H1 (cell line): ENCODE results near the gene TSPEAR. TPM values are rescaled to one million over a fixed set of nuclear protein-coding genes. Genes with fewer than 3 reads are reported as not detected.

Source experiments
- CTCF ChIA-PET: fragments of 300-600 bp; sonication (Branson Sonifier 250); formaldehyde crosslinking; loops from one replicate; lab custom pipeline; 2021; ENCODE audit not compliant: partially characterized antibody; lab: Charles Lee
- POLR2A ChIA-PET: fragments of 300-600 bp; sonication (Branson Sonifier 250); formaldehyde crosslinking; loops from one replicate; lab custom pipeline; 2021; ENCODE audit warnings: inconsistent platforms; ENCODE audit not compliant: partially characterized antibody; lab: Charles Lee
- DNase-seq, 2 experiments: peaks; one replicate each; pipeline versions ENCODE4 v3.0.0 to v3.0.0-alpha.2; 2010 to 2022; ENCODE audit warnings: low spot score in 2 of 2, low read depth in 1 of 2, mixed read lengths in 1 of 2
- FAIRE-seq: peaks from 2 replicates; lab custom pipeline; 2011; peaks lifted over from hg19 to GRCh38; lab: Jason Lieb, UNC
- H2AFZ ChIP-seq: 2 replicates; pipeline ENCODE4 v1.8.1; 2012; ENCODE audit warnings: low read length, inconsistent platforms
- H2AK5ac ChIP-seq: 2 replicates; pipeline ENCODE4 v1.6.1; 2013; ENCODE audit warnings: low read depth, low read length
- H2BK120ac ChIP-seq: replicated peaks from 2 replicates; pipeline ENCODE3; 2013; ENCODE audit warnings: low read depth, low read length, inconsistent platforms
- H2BK12ac ChIP-seq: 2 replicates; pipeline ENCODE4 v1.6.1; 2013; ENCODE audit warnings: low read depth, low read length
- H2BK15ac ChIP-seq: 2 replicates; pipeline ENCODE4 v1.6.1; 2013; ENCODE audit warnings: low read length
- H2BK20ac ChIP-seq: 2 replicates; pipeline ENCODE4 v1.6.1; 2013; ENCODE audit warnings: low read length
- H2BK5ac ChIP-seq: 2 replicates; pipeline ENCODE4 v1.6.1; 2013; ENCODE audit warnings: low read depth, low read length
- H3K14ac ChIP-seq: 2 replicates; pipeline ENCODE4 v1.6.1; 2013; ENCODE audit warnings: inconsistent platforms; ENCODE audit not compliant: insufficient read length
- H3K18ac ChIP-seq: 2 replicates; pipeline ENCODE4 v1.6.1; 2013; ENCODE audit warnings: low read length; ENCODE audit errors: extremely low read depth
- H3K23ac ChIP-seq: 2 replicates; pipeline ENCODE4 v1.6.1; 2013; ENCODE audit warnings: inconsistent platforms; ENCODE audit not compliant: insufficient read length
- H3K23me2 ChIP-seq: 2 replicates; pipeline ENCODE4 v1.6.1; 2013; ENCODE audit warnings: low read depth, low read length
- H3K27ac ChIP-seq: 2 replicates; pipeline ENCODE4 v1.6.1; 2011; ENCODE audit warnings: low read depth, low read length, inconsistent platforms
- H3K27me3 ChIP-seq, 4 experiments: replicated peaks in 1 of 4; 1 replicate in 1 of 4; 2 replicates in 3 of 4; pipeline versions ENCODE4 v1.6.1 to v1.8.1; 2011 to 2013; ENCODE audit warnings: low read length in 3 of 4, mild to moderate bottlenecking in 3 of 4, inconsistent platforms in 2 of 4, mixed read lengths in 2 of 4, moderate library complexity in 1 of 4; ENCODE audit not compliant: control insufficient read depth in 3 of 4, insufficient read depth in 3 of 4; ENCODE audit errors: extremely low read depth in 1 of 4
- H3K36me3 ChIP-seq, 4 experiments: 2 replicates each; pipeline versions ENCODE4 v1.6.1 to v1.8.1; 2011 to 2013; ENCODE audit warnings: mild to moderate bottlenecking in 4 of 4, low read length in 3 of 4, moderate library complexity in 2 of 4, control low read depth in 1 of 4, inconsistent platforms in 1 of 4; ENCODE audit not compliant: insufficient read depth in 4 of 4, control insufficient read depth in 2 of 4
- H3K4ac ChIP-seq: replicated peaks from 2 replicates; pipeline ENCODE3; 2013; ENCODE audit warnings: low read length, low read depth, mixed read lengths, inconsistent platforms; ENCODE audit not compliant: insufficient read length
- H3K4me1 ChIP-seq, 4 experiments: replicated peaks in 1 of 4; 1 replicate in 1 of 4; 2 replicates in 3 of 4; pipeline versions ENCODE4 v1.6.1 to v1.8.1; 2011 to 2013; ENCODE audit warnings: low read length in 3 of 4, inconsistent platforms in 2 of 4, mixed read lengths in 1 of 4; ENCODE audit not compliant: insufficient read depth in 4 of 4, control insufficient read depth in 3 of 4
- H3K4me2 ChIP-seq, 2 experiments: 2 replicates each; pipeline versions ENCODE4 v1.6.1 to v1.8.1; 2011 to 2013; ENCODE audit warnings: low read depth in 2 of 2, low read length in 2 of 2, control low read depth in 1 of 2, inconsistent platforms in 1 of 2, mild to moderate bottlenecking in 1 of 2; ENCODE audit not compliant: insufficient read depth in 1 of 2
- H3K4me3 ChIP-seq, 4 experiments: fragments of 200-600, 300-600 bp in 1 of 4; sonication (generic), shearing (Covaris generic), sonication (Bioruptor Twin) in 1 of 4; 2 replicates each; pipeline versions ENCODE4 v1.5.1 to v1.8.1; 2011 to 2016; ENCODE audit warnings: low read length in 4 of 4, low read depth in 3 of 4, control low read depth in 2 of 4, inconsistent platforms in 2 of 4, mild to moderate bottlenecking in 2 of 4, mixed read lengths in 1 of 4, moderate library complexity in 1 of 4; ENCODE audit not compliant: insufficient read depth in 2 of 4; ENCODE audit errors: extremely low read depth in 1 of 4
- H3K56ac ChIP-seq: replicated peaks from 2 replicates; pipeline ENCODE3; 2013; ENCODE audit warnings: low read depth, mild to moderate bottlenecking, mixed read lengths, low read length, inconsistent platforms; ENCODE audit not compliant: insufficient read length
- H3K79me1 ChIP-seq: 2 replicates; pipeline ENCODE4 v1.6.1; 2013; ENCODE audit warnings: low read depth, low read length, control low read depth
- H3K79me2 ChIP-seq, 2 experiments: 2 replicates each; pipeline versions ENCODE4 v1.6.1 to v1.8.1; 2012 to 2013; ENCODE audit warnings: low read length in 2 of 2, mild to moderate bottlenecking in 2 of 2, inconsistent platforms in 1 of 2; ENCODE audit not compliant: insufficient read depth in 2 of 2, control insufficient read depth in 1 of 2
- H3K9ac ChIP-seq, 4 experiments: replicated peaks in 1 of 4; 1 replicate in 1 of 4; 2 replicates in 3 of 4; pipeline versions ENCODE4 v1.6.1 to v1.8.1; 2011 to 2013; ENCODE audit warnings: low read depth in 3 of 4, low read length in 3 of 4, control low read depth in 2 of 4, mild to moderate bottlenecking in 2 of 4, moderate library complexity in 2 of 4, inconsistent platforms in 1 of 4; ENCODE audit errors: extremely low read depth in 1 of 4
- H3K9me3 ChIP-seq, 2 experiments: 2 replicates each; pipeline versions ENCODE4 v1.6.1 to v1.8.1; 2012 to 2013; ENCODE audit warnings: mild to moderate bottlenecking in 2 of 2, moderate library complexity in 2 of 2, control low read depth in 1 of 2, inconsistent platforms in 1 of 2, low read depth in 1 of 2, low read length in 1 of 2, mixed read lengths in 1 of 2; ENCODE audit not compliant: insufficient read depth in 2 of 2
- H4K20me1 ChIP-seq, 2 experiments: replicated peaks in 1 of 2; 2 replicates each; pipeline versions ENCODE3 to v1.8.1; 2011 to 2013; ENCODE audit warnings: inconsistent platforms in 2 of 2, low read length in 2 of 2, mild to moderate bottlenecking in 1 of 2; ENCODE audit not compliant: insufficient read depth in 2 of 2, control insufficient read depth in 1 of 2
- H4K5ac ChIP-seq: 2 replicates; pipeline ENCODE4 v1.6.1; 2013; ENCODE audit warnings: low read length, low read depth, mixed read lengths, inconsistent platforms; ENCODE audit not compliant: insufficient read length
- H4K8ac ChIP-seq: 2 replicates; pipeline ENCODE4 v1.8.0; 2013; ENCODE audit warnings: mild to moderate bottlenecking, moderate library complexity, low read length, inconsistent platforms; ENCODE audit not compliant: insufficient read depth; ENCODE audit errors: extremely low read depth
- H4K91ac ChIP-seq: replicated peaks from 2 replicates; pipeline ENCODE3; 2013; ENCODE audit warnings: low read length, mixed read lengths, inconsistent platforms; ENCODE audit not compliant: insufficient read length
- CBX5 ChIP-seq: fragments of 300-800, 300-1000 bp; sonication (generic); IDR thresholded peaks from 2 replicates; pipeline ENCODE4 v1.7.1; 2016; ENCODE audit warnings: antibody characterized with exemption, low read length, low read depth
- CHD2 ChIP-seq: IDR thresholded peaks from 2 replicates; pipeline ENCODE4 v1.6.1; 2012; ENCODE audit warnings: low read length, improper control_type of control experiment
- CREB1 ChIP-seq: IDR thresholded peaks from 2 replicates; pipeline ENCODE4 v1.6.1; 2012; ENCODE audit warnings: inconsistent platforms
- HDAC2 ChIP-seq, 2 experiments: fragments of 300-600 bp in 1 of 2; sonication (generic) in 1 of 2; IDR thresholded peaks; 2 replicates each; pipeline ENCODE4 v1.6.1; 2011 to 2012; ENCODE audit warnings: low read depth in 2 of 2, low read length in 2 of 2, mild to moderate bottlenecking in 2 of 2, moderate library complexity in 2 of 2, borderline replicate concordance in 1 of 2, inconsistent platforms in 1 of 2
- KDM1A ChIP-seq: fragments of 200-600, 300-600 bp; sonication (generic); IDR thresholded peaks from 2 replicates; pipeline ENCODE4 v1.7.1; 2016; ENCODE audit warnings: mild to moderate bottlenecking, low read length, borderline replicate concordance
- MAFK ChIP-seq: IDR thresholded peaks from 2 replicates; pipeline ENCODE4 v1.6.1; 2012; ENCODE audit warnings: low read depth, mild to moderate bottlenecking, improper control_type of control experiment, low read length
- SP2 ChIP-seq: IDR thresholded peaks from 2 replicates; pipeline ENCODE4 v1.6.1; 2012; ENCODE audit warnings: mild to moderate bottlenecking, low read length, inconsistent platforms
- SUZ12 ChIP-seq: fragments of 200-600 bp; sonication (generic); IDR thresholded peaks from 2 replicates; pipeline ENCODE4 v1.6.1; 2012; ENCODE audit warnings: mild to moderate bottlenecking, inconsistent platforms, low read length, moderate library complexity, mixed read lengths
- TAF1 ChIP-seq: IDR thresholded peaks from 2 replicates; pipeline ENCODE4 v1.6.1; 2011; ENCODE audit warnings: mild to moderate bottlenecking, low read depth, low read length
- TCF12 ChIP-seq: IDR thresholded peaks from 2 replicates; pipeline ENCODE4 v1.6.1; 2011; ENCODE audit warnings: low read depth, mild to moderate bottlenecking, low read length
- WGBS, 2 experiments: shearing (Covaris generic) in 1 of 2; methylation state at CpG; one replicate each; pipeline versions ENCODE4 v1.1.6 to v1.1.7; 2013 to 2015; ENCODE audit warnings: low lambda C conversion rate in 2 of 2, mixed read lengths in 2 of 2, inconsistent platforms in 1 of 2, low coverage in 1 of 2, missing lambda C conversion rate in 1 of 2; ENCODE audit not compliant: insufficient replicate concordance in 2 of 2, insufficient coverage in 1 of 2, insufficient read length in 1 of 2; ENCODE audit errors: extremely low coverage in 1 of 2, missing lambda C conversion rate in 1 of 2; 5-methylcytosine and 5-hydroxymethylcytosine counted together
- polyA plus RNA-seq, 7 experiments: library from polyadenylated mRNA; depleted of rRNA in 3 of 7; stranded (reverse) in 5 of 7; unstranded in 2 of 7; fragments of >200 nt in 5 of 7; fragments of 200-250 nt in 2 of 7; gene quantifications; 1 replicate in 5 of 7; 2 replicates in 1 of 7; 4 replicates in 1 of 7; pipeline versions ENCODE4 v1.2.1 to v1.2.3, GENCODE V29; 2011 to 2013; ENCODE audit warnings: missing spikeins in 2 of 7, mixed read lengths in 2 of 7
- total RNA-seq: library from RNA; stranded (reverse); fragmentation: NEBNext Ultra II Directional; extraction: Animal tissue kit (Norgen Biotek cat#: 25700); gene quantifications from 2 replicates; pipeline ENCODE4 v1.2.1, GENCODE V29; 2021

The TSPEAR gene
- total and polyA plus RNA-seq, 2 of the 8 experiments (the other 6 are each of a cell fraction or from before 2014, with no cell fraction given): 0.58 to 0.89 TPM

DNA sequence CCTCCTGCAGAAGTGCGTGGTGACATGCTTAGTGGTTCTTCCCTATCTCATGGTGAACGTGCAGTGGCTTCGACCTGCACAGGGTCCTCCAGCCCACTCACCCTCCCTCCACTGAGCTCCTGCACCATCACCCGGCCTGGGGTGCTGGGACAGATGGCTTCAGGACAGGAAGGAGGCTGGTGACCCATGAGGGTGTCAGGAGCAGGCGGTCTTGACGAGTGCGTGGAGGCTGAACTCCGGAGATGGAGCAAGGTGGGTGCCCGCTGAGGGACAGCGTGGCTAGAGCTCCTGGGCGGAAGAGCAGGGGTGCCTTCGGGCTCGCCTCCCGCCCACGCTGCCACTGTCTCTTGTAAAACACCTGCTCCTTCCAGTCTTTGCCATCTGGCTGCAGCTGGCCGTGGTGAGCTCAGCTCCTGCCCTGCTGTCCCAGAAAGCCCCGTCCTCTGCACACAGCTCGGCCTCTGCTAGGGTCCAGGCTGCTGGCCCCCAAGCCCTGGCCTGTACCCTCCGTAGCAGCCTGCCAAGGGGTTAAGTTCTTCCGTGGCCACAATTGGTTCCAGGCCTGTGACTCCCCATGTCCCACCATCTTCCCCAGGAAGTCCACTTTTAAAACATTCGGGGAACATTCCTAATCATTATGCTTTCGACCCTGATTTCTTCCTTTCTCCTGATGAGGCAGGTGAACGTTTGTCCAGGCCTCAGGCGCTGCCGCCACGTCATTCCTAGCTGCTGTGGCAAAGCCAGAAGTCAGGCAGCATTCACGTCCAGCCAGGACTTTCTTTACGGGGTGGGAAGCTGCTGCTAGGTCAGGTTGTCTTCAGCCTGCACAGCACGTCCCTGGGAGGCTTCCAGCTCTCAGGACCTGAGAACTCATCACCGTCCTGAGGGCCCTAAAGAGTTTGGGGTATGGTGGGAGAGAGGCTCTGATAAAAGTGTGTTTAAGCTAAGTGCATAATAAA lies 179.5 kb downstream of the TSPEAR start:
- Histone ChIP-seq H2BK5ac (peak overlapping the region; percentile 44; the same call in 1 of the 2 replicates), H3K14ac (no peak overlapping the region), H3K36me3 (no peaks in the 10 kb centered on the region), H3K27ac (no peak overlapping the region), H4K5ac (no peak overlapping the region), H3K9me3 (no peaks in the 10 kb centered on the region), H4K8ac (no peak overlapping the region; the same call in 1 of the 2 replicates), H3K4me2 (no peak overlapping the region), H2BK120ac (no peak overlapping the region), H3K27me3 (no peaks in the 10 kb centered on the region), H4K20me1 (peaks cover 0 to 2% of the 10 kb centered on the region in 2 experiments), H2AK5ac (peak overlapping the region; percentile 48; the same call in 1 of the 2 replicates), H3K4ac (no peak overlapping the region), H4K91ac (no peak overlapping the region), H3K9ac (no peak overlapping the region), H3K79me2 (no peaks in the 10 kb centered on the region), H2BK20ac (no peak overlapping the region), H3K23ac (no peak overlapping the region), H2BK15ac (no peak overlapping the region), H3K56ac (no peak overlapping the region), H3K18ac (no peak overlapping the region), H3K79me1 (no peaks in the 10 kb centered on the region), H3K4me3 (no peak overlapping the region), H3K4me1 (peaks cover 0 to 3% (median 0%) of the 10 kb centered on the region in 4 experiments; a peak in 1 of 7 replicates), H2AFZ (no peak overlapping the region), H2BK12ac (0 out of 2 replicates have a peak overlapping the region, but pooled peaks have one; percentile 39), H3K23me2 (peaks cover 4% of the 10 kb centered on the region; the same call in 1 of the 2 replicates)
- 93% methylated on average over 29 of the region's 30 CpGs; no CpG with 5 or more reads in 1 of the 2 experiments for WGBS, 2 experiments
- no peak for FAIRE-seq
- ChIA-PET CTCF (interaction anchor here (0.7 to 1.7 kb wide), 8 partner anchors 11 to 252 kb away, joined by 3 to 10 read pairs (median 4); no protein-coding TSS in a partner anchor), POLR2A (interaction anchor here (0.8 to 1.9 kb wide), 4 partner anchors 11 to 16 kb away, joined by 3 to 6 read pairs (median 3); no protein-coding TSS in a partner anchor)
- DNase-seq: no peak
- TF ChIP-seq TAF1: no peak
- TF ChIP-seq SUZ12: no peak
- TF ChIP-seq CREB1: no peak
- no peak for TF ChIP-seq MAFK
- TF ChIP-seq CBX5: no peak
- no peak for TF ChIP-seq KDM1A
- TF ChIP-seq HDAC2 (IDR thresholded peaks at IDR 0.05; ENCODE audit: borderline replicate concordance in 1 of 2, low read depth in 2 of 2, low read length in 2 of 2): no peak
- TF ChIP-seq SP2: no peak
- TF ChIP-seq TCF12: no peak
- TF ChIP-seq CHD2: no peak
